ENCODE results near the gene MMP19.

Gene MMP19

DNA sequence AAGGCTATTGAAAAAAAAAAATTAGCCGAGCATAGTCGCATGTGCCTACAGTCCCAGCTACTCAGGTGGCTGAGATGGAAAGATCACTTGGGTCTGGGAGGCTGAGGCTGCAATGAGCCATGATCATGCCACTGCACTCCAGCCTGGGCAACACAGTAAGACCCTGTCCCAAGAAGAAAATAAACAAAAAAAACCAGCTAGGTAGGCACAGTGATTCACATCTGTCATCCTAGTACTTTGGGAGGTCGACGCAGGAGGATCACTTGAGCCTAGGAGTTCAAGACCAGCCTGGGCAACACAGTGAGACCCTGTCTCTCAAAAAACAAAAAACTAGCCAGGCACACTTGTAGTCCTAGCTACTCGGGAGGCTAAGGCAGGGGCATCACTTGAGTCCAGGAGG lies 33.5 kb downstream of the MMP19 start:
- no peak for DNase-seq

DNA sequence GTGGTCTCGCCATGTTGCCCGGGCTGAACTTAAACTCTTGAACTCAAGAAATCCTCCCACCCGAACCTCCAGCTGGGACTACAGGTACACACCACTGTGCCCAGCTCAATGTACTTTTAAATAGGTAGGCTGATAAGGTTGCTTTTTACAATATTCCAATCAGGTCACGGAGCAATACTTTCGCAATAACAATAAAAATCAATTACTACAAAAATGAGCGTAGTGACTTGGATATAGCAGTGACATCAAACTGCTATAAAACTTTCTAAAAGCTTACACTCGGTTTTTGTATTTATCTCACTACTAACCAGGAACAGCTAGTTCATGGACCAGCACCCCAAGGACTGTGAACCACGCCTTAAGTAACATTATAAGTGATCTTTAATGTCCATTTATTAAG lies 35.8 kb downstream of the MMP19 start:
- DNase-seq = no peak

DNA sequence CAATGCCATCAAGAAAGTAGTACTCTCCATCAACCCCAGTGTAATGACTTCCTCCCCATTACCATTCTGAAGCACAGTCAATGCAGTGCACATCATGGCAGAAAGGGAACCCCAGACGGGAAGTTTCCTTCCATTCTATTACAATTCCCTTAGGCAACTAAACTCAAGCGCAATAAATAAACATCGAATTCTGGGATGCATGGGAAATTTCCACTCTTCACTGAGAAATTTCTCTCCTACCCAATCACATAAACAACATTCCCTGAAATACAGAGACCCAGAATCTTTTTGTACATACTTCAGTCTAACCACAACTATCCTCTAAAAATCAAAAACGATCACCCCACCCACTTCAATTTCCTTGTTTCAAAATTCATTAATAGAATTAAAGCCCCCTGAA lies 45.2 kb downstream of the MMP19 start:
- DNase-seq = no peak

- DNase-seq = peak in 2 of 6 experiments; percentile 13 to 17
Measured at GRCh38 chr12:55797068-55797467, 45.7 kb downstream of the MMP19 start.

DNA sequence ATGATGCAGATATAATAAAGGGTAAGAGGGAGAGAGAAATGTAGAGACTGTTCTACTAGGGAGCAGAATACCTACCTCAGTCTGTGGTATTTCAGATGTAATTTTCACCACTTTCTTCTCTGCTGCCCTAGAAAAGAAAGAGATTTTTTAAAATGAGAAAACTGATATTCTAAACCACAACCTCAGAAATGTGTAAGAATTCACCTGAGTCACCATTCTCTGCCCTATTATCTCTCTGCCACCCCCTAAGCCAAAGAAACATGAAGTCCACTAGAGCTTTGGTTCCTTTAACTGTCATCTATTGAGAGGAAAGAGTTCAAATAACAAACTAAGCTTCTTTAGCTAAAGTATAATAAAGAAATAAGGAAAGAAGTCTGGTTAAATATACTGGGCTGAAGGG lies 46.8 kb downstream of the MMP19 start:
- DNase-seq = no peak

- DNase-seq = no peak
Measured at GRCh38 chr12:55789893-55790292, 52.8 kb downstream of the MMP19 start.

DNA sequence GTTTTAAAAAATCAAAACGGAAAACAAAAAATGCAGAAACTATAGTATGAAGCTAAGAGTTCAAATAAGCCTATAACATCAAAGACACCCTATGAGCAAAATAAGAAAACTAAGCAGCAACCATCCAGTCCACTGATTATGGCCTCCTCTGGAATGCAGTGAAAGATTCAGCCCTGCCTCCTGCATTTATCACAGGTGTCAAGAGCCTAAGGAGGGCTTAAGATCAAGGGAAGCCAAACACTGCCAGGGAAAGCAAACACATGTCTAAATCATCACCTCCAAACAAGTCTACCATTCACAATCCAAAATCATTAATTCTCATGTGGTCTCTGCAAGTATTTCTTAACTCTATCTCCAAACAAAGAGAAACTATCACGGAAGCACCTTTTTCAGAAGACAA lies 53.6 kb downstream of the MMP19 start:
- DNase-seq = no peak

- no peak for DNase-seq
Measured at GRCh38 chr12:55788546-55788945, 54.2 kb downstream of the MMP19 start.
